Erythroblast (primary cell): ENCODE data around the gene GBX1.

ENCODE experiments used
- GATA1 ChIP-seq: IDR thresholded peaks from 2 replicates; pipeline ENCODE4 v1.6.1; 2011; ENCODE audit warnings: low read depth, mild to moderate bottlenecking, control low read depth, low read length, moderate library complexity
- POLR2A ChIP-seq: IDR thresholded peaks from 2 replicates; pipeline ENCODE4 v1.6.1; 2011; ENCODE audit warnings: mild to moderate bottlenecking, low read length

- no peak for TF ChIP-seq POLR2A
- no peak for TF ChIP-seq GATA1
Measured at GRCh38 chr7:151205730-151206129, 38.2 kb upstream of the GBX1 start.
